Measurements from ENCODE around the gene PRRC2A.
"Not testable (repeated sequence)": the region's sequence is repeated elsewhere in the genome, so short reads cannot be mapped to it uniquely, and the experiment has no call there.

The PRRC2A gene

DNA sequence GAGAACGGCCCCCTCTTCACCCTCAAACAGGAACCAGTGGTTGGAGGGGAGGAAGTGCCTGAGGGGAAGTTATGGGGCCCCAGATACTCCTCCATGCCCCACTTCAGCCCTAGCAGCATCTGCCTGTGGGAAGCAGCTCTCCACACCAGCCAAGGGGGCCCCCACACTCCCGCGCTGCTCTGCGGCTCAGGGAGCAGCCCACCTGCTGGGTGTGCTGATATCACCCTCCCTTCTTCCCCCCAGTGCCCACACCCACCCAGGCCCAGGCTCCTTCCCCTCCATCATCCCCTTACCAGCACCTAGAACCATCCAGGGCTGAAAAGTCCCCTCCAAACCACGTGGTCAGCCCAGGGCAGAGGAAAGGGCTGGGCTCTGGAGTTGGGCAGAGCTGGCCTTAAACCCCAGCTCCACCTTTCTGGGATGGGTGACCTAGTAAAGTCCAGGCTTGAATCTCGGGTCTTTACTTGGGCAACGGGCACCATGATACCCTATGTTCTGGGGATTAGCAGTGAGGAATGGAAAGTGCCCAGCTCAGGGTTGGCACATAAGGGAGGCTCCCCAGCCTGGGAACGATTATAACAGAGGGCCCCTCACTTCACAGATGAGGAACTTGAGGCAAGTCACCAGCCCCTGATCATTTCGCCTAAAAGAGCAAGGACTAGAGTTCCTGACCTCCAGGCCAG, 33.8 kb upstream of the PRRC2A start:
- no peak for TF ChIP-seq NFRKB (IDR thresholded peaks at IDR 0.05)
- CTCF ChIA-PET = interaction anchor here (0.7 to 13.5 kb wide), 4 partner anchors 9 to 17 kb away, joined by 3 to 149 read pairs (median 6); partner anchors contain the start of genes NCR3 and TNF
- DNase-seq (ENCODE audit: extremely low spot score) = no peak
- POLR2A ChIA-PET = no interaction called here

DNA sequence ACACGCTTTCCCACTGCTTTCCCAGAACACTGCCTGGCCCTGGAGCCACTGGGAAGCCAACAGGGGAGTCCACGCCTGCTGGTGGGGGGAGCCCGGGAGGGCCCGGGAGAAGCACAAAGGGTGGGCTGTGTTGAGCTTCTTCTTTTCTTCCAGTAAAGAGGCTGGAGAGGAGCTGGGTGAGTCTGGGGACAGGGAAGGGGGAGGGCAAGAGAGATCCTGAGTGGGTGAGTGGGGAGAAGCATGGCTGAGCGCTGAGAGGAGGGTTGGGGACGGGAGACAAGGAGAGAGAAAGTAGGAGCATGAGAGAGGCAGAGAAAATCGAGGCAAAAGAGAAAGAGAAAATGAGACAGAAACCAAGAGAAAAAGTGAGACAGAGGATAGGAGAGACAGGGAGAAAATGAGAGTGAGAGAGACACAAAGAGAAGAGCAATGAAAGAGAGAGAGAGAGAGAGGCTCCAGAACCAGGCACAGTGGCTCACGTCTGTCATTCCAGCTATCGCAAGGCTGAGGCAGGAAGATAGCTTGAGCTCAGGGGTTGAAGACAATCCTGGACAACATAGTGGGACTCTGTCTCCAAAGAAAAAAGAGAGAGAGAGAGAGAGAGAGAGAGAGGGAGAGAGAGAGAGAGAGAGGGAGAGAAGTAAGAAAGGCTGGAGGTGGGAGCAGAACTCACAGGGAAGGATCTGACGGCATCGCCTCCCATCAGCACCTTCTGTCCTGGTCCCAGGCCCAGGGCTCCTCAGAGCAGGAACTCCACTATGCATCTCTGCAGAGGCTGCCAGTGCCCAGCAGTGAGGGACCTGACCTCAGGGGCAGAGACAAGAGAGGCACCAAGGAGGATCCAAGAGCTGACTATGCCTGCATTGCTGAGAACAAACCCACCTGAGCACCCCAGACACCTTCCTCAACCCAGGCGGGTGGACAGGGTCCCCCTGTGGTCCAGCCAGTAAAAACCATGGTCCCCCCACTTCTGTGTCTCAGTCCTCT, 32.4 kb upstream of the PRRC2A start:
- DNase-seq (ENCODE audit: extremely low spot score) = no peak
- no peak for TF ChIP-seq NFRKB (IDR thresholded peaks at IDR 0.05)
- ChIA-PET CTCF (interaction anchor here (0.7 to 2.2 kb wide), 3 partner anchors 13 to 59 kb away, joined by 3 to 8 read pairs (median 3); partner anchors contain the start of gene TNF), POLR2A (interaction anchor here (0.6 to 1.0 kb wide), 2 partner anchors 9 to 12 kb away, joined by 3 read pairs; no protein-coding TSS in a partner anchor)

DNA sequence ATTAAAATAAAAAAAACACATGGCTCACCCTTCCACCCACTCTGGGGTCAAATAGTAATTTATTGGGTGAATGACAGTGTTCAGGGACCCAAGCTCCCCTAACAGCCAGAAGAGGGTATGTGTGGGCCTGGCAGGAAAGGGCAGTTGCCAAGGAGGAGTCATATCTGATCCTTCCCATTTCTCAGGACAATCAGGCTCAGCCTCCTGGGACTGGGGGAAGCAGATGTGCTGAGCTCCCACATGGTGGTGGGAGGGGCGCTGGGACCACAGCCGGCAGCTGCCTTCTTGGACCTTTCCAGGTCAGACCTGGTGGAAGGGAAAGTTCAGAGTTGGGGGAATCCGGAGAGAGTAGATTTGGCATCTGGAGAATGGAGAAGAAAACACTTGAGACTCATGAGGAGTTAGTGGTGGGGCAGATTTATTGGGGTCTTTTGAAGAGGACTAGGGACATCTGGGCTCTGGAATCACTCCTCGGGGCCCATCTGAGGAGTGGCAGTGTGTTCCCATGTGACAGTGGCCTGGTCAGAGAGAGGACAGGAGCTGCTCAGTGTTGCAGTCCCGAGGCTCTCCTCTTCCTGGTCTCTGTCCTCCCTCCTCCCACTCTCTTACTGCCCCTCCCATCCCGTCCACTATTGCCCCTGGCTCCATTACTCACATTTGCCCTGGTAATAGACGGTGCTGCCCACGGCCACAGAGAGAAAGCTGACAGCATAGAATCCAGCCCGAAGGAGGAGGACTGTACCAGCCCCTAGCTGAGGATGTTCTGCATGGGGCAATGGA, 31.5 kb upstream of the PRRC2A start:
- POLR2A ChIA-PET = interaction anchor here (0.6 kb wide), 1 partner anchor 13 kb away, joined by 3 read pairs; no protein-coding TSS in a partner anchor
- no peak for DNase-seq (ENCODE audit: extremely low spot score)
- TF ChIP-seq TARDBP (IDR thresholded peaks at IDR 0.05) = no peak
- TF ChIP-seq ELF4 (IDR thresholded peaks at IDR 0.05) = no peak
- TF ChIP-seq L3MBTL2 (conservative IDR thresholded peaks at IDR 0.05) = no peak
- TF ChIP-seq SUZ12 (IDR thresholded peaks at IDR 0.05) = no peak
- no peak for TF ChIP-seq ARNT (IDR thresholded peaks at IDR 0.05)
- TF ChIP-seq FOXM1 (IDR thresholded peaks at IDR 0.05; ENCODE audit: borderline replicate concordance) = no peak
- TF ChIP-seq FOXK2 (IDR thresholded peaks at IDR 0.05) = no peak
- TF ChIP-seq LEF1 (IDR thresholded peaks at IDR 0.05; ENCODE audit: borderline replicate concordance) = no peak
- TF ChIP-seq HDGF (IDR thresholded peaks at IDR 0.05; ENCODE audit: borderline replicate concordance) = no peak
- TF ChIP-seq, protein P1, sequence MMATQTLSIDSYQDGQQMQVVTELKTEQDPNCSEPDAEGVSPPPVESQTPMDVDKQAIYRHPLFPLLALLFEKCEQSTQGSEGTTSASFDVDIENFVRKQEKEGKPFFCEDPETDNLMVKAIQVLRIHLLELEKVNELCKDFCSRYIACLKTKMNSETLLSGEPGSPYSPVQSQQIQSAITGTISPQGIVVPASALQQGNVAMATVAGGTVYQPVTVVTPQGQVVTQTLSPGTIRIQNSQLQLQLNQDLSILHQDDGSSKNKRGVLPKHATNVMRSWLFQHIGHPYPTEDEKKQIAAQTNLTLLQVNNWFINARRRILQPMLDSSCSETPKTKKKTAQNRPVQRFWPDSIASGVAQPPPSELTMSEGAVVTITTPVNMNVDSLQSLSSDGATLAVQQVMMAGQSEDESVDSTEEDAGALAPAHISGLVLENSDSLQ (IDR thresholded peaks at IDR 0.05) = no peak
- CTCF ChIA-PET = interaction anchor here (0.7 to 1.4 kb wide), 3 partner anchors 9 to 60 kb away, joined by 3 to 6 read pairs (median 3); no protein-coding TSS in a partner anchor

DNA sequence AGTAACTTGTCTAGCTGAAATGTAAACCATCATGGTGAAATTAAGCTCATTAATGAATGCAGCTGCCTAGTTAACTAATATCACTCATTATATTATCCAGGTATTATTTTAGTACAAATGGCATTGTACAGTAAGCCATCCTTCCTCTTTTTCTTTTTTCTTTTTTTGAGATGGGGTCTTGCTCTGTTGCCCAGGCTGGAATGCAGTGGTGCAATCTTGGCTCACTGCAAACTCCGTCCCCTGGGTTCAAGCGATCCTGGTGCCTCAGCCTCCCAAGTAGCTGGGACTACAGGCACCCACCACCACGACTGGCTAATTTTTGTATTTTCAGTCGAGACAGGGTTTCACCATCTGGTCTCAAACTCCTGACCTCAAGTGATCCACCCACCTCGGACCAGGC, 29.8 kb upstream of the PRRC2A start:
- CTCF ChIA-PET = interaction anchor here (0.9 kb wide), 1 partner anchor 9 kb away, joined by 3 read pairs; no protein-coding TSS in a partner anchor
- POLR2A ChIA-PET; DNase-seq (ENCODE audit: extremely low spot score): not testable (repeated sequence)

DNA sequence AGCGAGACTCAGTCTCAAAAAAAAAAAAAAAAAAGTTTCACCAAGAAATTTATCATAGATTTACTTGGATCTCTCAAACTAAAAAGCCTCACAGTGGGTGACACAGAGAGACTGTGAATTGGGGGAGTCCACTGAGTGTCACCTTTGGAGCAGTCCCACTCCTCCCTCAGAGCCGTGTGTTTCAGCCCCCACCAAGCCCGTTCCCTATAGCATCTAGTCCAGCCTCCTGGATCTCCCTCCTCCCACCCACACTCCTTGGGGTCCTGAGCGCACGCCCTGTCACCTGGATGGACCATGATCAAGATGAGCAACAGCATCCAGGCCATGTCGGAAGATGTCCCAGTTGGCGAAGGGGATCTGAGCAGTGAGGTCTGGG, 28.1 kb upstream of the PRRC2A start:
- ChIA-PET POLR2A (interaction anchor here (1.0 kb wide), 3 partner anchors 12 to 191 kb away, joined by 3 read pairs; no protein-coding TSS in a partner anchor), CTCF (interaction anchor here (0.6 to 7.6 kb wide), 4 partner anchors 12 to 41 kb away, joined by 3 to 149 read pairs (median 4); partner anchors contain the start of genes LST1, LTB and TNF)
- no peak for TF ChIP-seq CTBP1 (IDR thresholded peaks at IDR 0.05; ENCODE audit: borderline replicate concordance)
- no peak for TF ChIP-seq HDGF (IDR thresholded peaks at IDR 0.05; ENCODE audit: borderline replicate concordance)
- TF ChIP-seq FOXA1 (IDR thresholded peaks at IDR 0.05) = no peak
- no peak for TF ChIP-seq SP1 (IDR thresholded peaks at IDR 0.05)
- no peak for TF ChIP-seq NFRKB (IDR thresholded peaks at IDR 0.05)
- TF ChIP-seq LEF1 (IDR thresholded peaks at IDR 0.05; ENCODE audit: borderline replicate concordance) = no peak
- TF ChIP-seq FOXM1 (IDR thresholded peaks at IDR 0.05; ENCODE audit: borderline replicate concordance) = no peak
- TF ChIP-seq TARDBP (IDR thresholded peaks at IDR 0.05) = no peak
- no peak for DNase-seq (ENCODE audit: extremely low spot score)

DNA sequence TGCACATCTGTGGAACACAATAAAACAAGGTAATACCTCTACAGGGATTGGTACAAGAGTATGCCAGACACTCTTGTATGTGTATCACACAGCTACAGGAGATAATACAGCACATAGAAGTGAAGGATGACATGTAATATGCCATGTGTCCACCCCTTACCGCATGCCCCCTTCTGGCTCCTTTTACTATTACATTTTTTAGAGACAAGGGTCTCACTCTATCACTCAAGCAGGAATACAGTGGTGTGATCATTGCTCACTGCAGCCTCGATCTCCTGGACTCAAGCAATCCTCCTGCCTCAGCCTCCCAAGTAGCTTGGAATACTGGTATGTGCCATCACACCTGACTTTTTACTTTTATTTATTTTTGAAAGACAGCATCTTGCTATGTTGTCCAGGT, 23.5 kb upstream of the PRRC2A start:
- POLR2A ChIA-PET = interaction anchor here (0.7 to 5.9 kb wide), 5 partner anchors 9 to 53 kb away, joined by 3 to 91 read pairs (median 12); partner anchors contain the start of genes ATP6V1G2, DDX39B, LTB and NFKBIL1
- no peak for DNase-seq (ENCODE audit: extremely low spot score)
- TF ChIP-seq BHLHE40 (IDR thresholded peaks at IDR 0.05; ENCODE audit: borderline replicate concordance) (no peak), ZNF384 (IDR thresholded peaks at IDR 0.05) (no peak), ARNT (IDR thresholded peaks at IDR 0.05) (no peak), NFRKB (IDR thresholded peaks at IDR 0.05) (no peak), HDGF (IDR thresholded peaks at IDR 0.05; ENCODE audit: borderline replicate concordance) (no peak), SP1 (IDR thresholded peaks at IDR 0.05) (no peak), FOXM1 (IDR thresholded peaks at IDR 0.05; ENCODE audit: borderline replicate concordance) (no peak), SUZ12 (IDR thresholded peaks at IDR 0.05) (no peak), ELF4 (IDR thresholded peaks at IDR 0.05) (no peak), L3MBTL2 (conservative IDR thresholded peaks at IDR 0.05) (no peak), TARDBP (IDR thresholded peaks at IDR 0.05) (no peak), LEF1 (IDR thresholded peaks at IDR 0.05; ENCODE audit: borderline replicate concordance) (no peak), CTBP1 (IDR thresholded peaks at IDR 0.05; ENCODE audit: borderline replicate concordance) (no peak), FOXK2 (IDR thresholded peaks at IDR 0.05) (no peak)
- TF ChIP-seq, protein P1 (IDR thresholded peaks at IDR 0.05) = no peak; the same call in 1 of the 2 replicates
- CTCF ChIA-PET = interaction anchor here (0.5 to 7.6 kb wide), 9 partner anchors 11 to 355 kb away, joined by 4 to 149 read pairs (median 13); partner anchors contain the start of genes ATP6V1G2, DDX39B, LST1 and LTB
